WTC11 (cell line): Measurements from ENCODE around the gene ABR. TPM values are rescaled to one million over a fixed set of nuclear protein-coding genes. Genes with fewer than 3 reads are reported as not detected.

Source experiments
- ATAC-seq: fragments of 200-7000 bp; cut with Tn5 transposase; 2 replicates; pipeline ENCODE4 v1.10.0; 2021; ENCODE audit warnings: mild to moderate bottlenecking, moderate library complexity
- CTCF ChIA-PET: fragments of 300-600 bp; sonication (Branson Sonifier 250); formaldehyde crosslinking; loops from one replicate; lab custom pipeline; 2021; ENCODE audit warnings: antibody characterized with exemption; lab: Charles Lee
- POLR2A ChIA-PET: fragments of 350-600 bp; sonication (Branson Sonifier 250); formaldehyde crosslinking; loops from one replicate; lab custom pipeline; 2021; ENCODE audit warnings: antibody characterized with exemption; lab: Charles Lee
- DNase-seq: peaks from one replicate; pipeline ENCODE4 v3.0.0; 2021; ENCODE audit warnings: low spot score
- H3K27ac Mint-ChIP-seq: 2 replicates; pipeline ENCODE4 v1.8.0; 2021; ENCODE audit warnings: mixed read lengths
- H3K27me3 Mint-ChIP-seq: 2 replicates; pipeline ENCODE4 v1.8.0; 2021; ENCODE audit warnings: low read depth, mild to moderate bottlenecking, moderate library complexity, mixed read lengths
- H3K36me3 Mint-ChIP-seq: 2 replicates; pipeline ENCODE4 v1.8.0; 2021; ENCODE audit warnings: mixed read lengths
- H3K4me1 Mint-ChIP-seq: 2 replicates; pipeline ENCODE4 v1.8.0; 2022; ENCODE audit warnings: mixed read lengths
- H3K4me3 Mint-ChIP-seq: 2 replicates; pipeline ENCODE4 v1.8.0; 2021; ENCODE audit warnings: mild to moderate bottlenecking, moderate library complexity, mixed read lengths
- H3K9me3 Mint-ChIP-seq: 2 replicates; pipeline ENCODE4 v1.8.0; 2021; ENCODE audit warnings: mixed read lengths
- AFF4 ChIP-seq: sonication (generic); formaldehyde crosslinking; IDR thresholded peaks from 2 replicates; pipeline ENCODE4 v1.8.1; 2023; ENCODE audit warnings: mild to moderate bottlenecking, missing genetic modification reagents, borderline replicate concordance
- ATF2 ChIP-seq: sonication (generic); formaldehyde crosslinking; IDR thresholded peaks from 2 replicates; pipeline ENCODE4 v1.8.1; 2022; ENCODE audit warnings: low read depth, missing genetic modification reagents, borderline replicate concordance
- FOXK1 ChIP-seq: sonication (generic); formaldehyde crosslinking; IDR thresholded peaks from 2 replicates; pipeline ENCODE4 v1.8.0; 2022; ENCODE audit warnings: mild to moderate bottlenecking, moderate library complexity, missing genetic modification reagents
- FOXP1 ChIP-seq: sonication (generic); formaldehyde crosslinking; IDR thresholded peaks from 2 replicates; pipeline ENCODE4 v1.8.0; 2022; ENCODE audit warnings: missing genetic modification reagents, mild to moderate bottlenecking, moderate library complexity, borderline replicate concordance
- FOXP4 ChIP-seq: sonication (generic); formaldehyde crosslinking; IDR thresholded peaks from 2 replicates; pipeline ENCODE4 v1.8.0; 2022; ENCODE audit warnings: mild to moderate bottlenecking, missing genetic modification reagents
- JUN ChIP-seq: sonication (generic); formaldehyde crosslinking; IDR thresholded peaks from 2 replicates; pipeline ENCODE4 v1.8.0; 2023; ENCODE audit warnings: mild to moderate bottlenecking, missing genetic modification reagents
- NFE2L1 ChIP-seq: sonication (generic); formaldehyde crosslinking; IDR thresholded peaks from 2 replicates; pipeline ENCODE4 v1.8.1; 2023; ENCODE audit warnings: missing genetic modification reagents
- PRDM15 ChIP-seq: sonication (generic); formaldehyde crosslinking; IDR thresholded peaks from 2 replicates; pipeline ENCODE4 v1.8.0; 2022; ENCODE audit warnings: missing genetic modification reagents
- PRRX2 ChIP-seq: fragments of 250-450 bp; sonication (Bioruptor Pico); IDR thresholded peaks from 2 replicates; pipeline ENCODE4 v1.8.0; 2021; ENCODE audit warnings: mild to moderate bottlenecking
- RORB ChIP-seq: fragments of 250-450 bp; sonication (Bioruptor Pico); IDR thresholded peaks from 2 replicates; pipeline ENCODE4 v1.9.0; 2021; ENCODE audit warnings: mild to moderate bottlenecking
- ZNF138 ChIP-seq: sonication (generic); formaldehyde crosslinking; conservative IDR thresholded peaks from 2 replicates; pipeline ENCODE4 v1.8.1; 2022; ENCODE audit warnings: mild to moderate bottlenecking, moderate library complexity, missing genetic modification reagents
- ZNF512 ChIP-seq: sonication (generic); formaldehyde crosslinking; IDR thresholded peaks from 2 replicates; pipeline ENCODE4 v1.8.1; 2022; ENCODE audit warnings: missing genetic modification reagents, borderline replicate concordance
- ZNF532 ChIP-seq: fragments of 250-450 bp; sonication (Bioruptor Pico); IDR thresholded peaks from 2 replicates; pipeline ENCODE4 v1.9.0; 2021; ENCODE audit warnings: mild to moderate bottlenecking, borderline replicate concordance
- total RNA-seq: library from RNA; stranded (reverse); gene quantifications from 3 replicates; pipeline ENCODE4 v1.2.3, GENCODE V29; 2021

ABR gene
- total RNA-seq, 1 experiment from 2014 or later, result 38.0 TPM

- no peak for TF ChIP-seq FOXP4 (CRISPR knock-in tag)
- no peak for TF ChIP-seq FOXP1 (CRISPR knock-in tag)
These were observed 52.8 kb downstream of the ABR start (continued) for GRCh38 chr17:1126801-1127550.

- Mint-ChIP-seq H3K9me3 (peaks cover 3% of the 10 kb centered on the region; the same call in 1 of the 2 replicates), H3K4me3 (no peak overlapping the region), H3K4me1 (peaks cover 8% of the 10 kb centered on the region), H3K36me3 (peaks cover 6% of the 10 kb centered on the region; the same call in 1 of the 2 replicates), H3K27me3 (no peaks in the 10 kb centered on the region), H3K27ac (no peak overlapping the region)
- CTCF ChIA-PET, result interaction anchor here (1.5 to 7.3 kb wide), 3 partner anchors 61 to 70 kb away, joined by 3 to 99 read pairs (median 7); no protein-coding TSS in a partner anchor
- DNase-seq (no peak), ATAC-seq (no peak)
- POLR2A ChIA-PET, result no interaction called here
- TF ChIP-seq ZNF512 (CRISPR knock-in tag), result no peak
- TF ChIP-seq FOXK1 (CRISPR knock-in tag), result no peak
- no peak for TF ChIP-seq PRDM15 (CRISPR knock-in tag)
- no peak for TF ChIP-seq NFE2L1
- no peak for TF ChIP-seq JUN
These were observed 53.5 kb downstream of the ABR start for GRCh38 chr17:1126250-1126797.

GRCh38 chr17:1125788-1126145 is 54.0 kb downstream of the ABR start:
- ATAC-seq (no peak), DNase-seq (no peak)
- POLR2A ChIA-PET, result no interaction called here
- Mint-ChIP-seq H3K4me1 (peaks cover 8% of the 10 kb centered on the region), H3K9me3 (peaks cover 3% of the 10 kb centered on the region; the same call in 1 of the 2 replicates), H3K36me3 (peaks cover 6% of the 10 kb centered on the region; the same call in 1 of the 2 replicates), H3K27me3 (no peaks in the 10 kb centered on the region), H3K4me3 (no peak overlapping the region), H3K27ac (no peak overlapping the region)
- CTCF ChIA-PET, result interaction anchor here (1.5 to 7.3 kb wide), 3 partner anchors 62 to 70 kb away, joined by 3 to 99 read pairs (median 7); no protein-coding TSS in a partner anchor
- TF ChIP-seq AFF4 (CRISPR knock-in tag) (no peak), ATF2 (CRISPR knock-in tag) (no peak), PRRX2 (CRISPR knock-in tag) (no peak), RORB (CRISPR knock-in tag) (no peak), ZNF532 (CRISPR knock-in tag) (no peak), ZNF138 (CRISPR knock-in tag) (no peak), NFE2L1 (no peak)
